Esophagus squamous epithelium (tissue), 5 donors: ENCODE measurements around the gene ECI1. TPM values are rescaled to one million over a fixed set of nuclear protein-coding genes. Genes with fewer than 3 reads are reported as not detected.

Experiments
- DNase-seq: peaks from one replicate; lab custom pipeline; 2025; lab: John Stamatoyannopoulos, UW
- H3K27ac ChIP-seq, 4 donors: fragments of 200-600 bp; sonication (generic); one replicate each; pipeline ENCODE4 v1.5.1; 2016 to 2019; ENCODE audit warnings: mild to moderate bottlenecking in 1 of 4
- H3K27me3 ChIP-seq, 4 donors: fragments of 200-600 bp; sonication (generic); 1 replicate in 3 of 4; 2 replicates in 1 of 4; pipeline versions ENCODE4 v1.5.1 to v1.6.0; 2017 to 2021; ENCODE audit warnings: antibody characterized with exemption in 1 of 4
- H3K36me3 ChIP-seq, 3 donors: fragments of 200-600 bp; sonication (generic); one replicate each; pipeline ENCODE4 v1.5.1; 2016 to 2019
- H3K4me1 ChIP-seq, 3 donors: fragments of 200-600 bp; sonication (generic); one replicate each; pipeline ENCODE4 v1.5.1; 2017 to 2019
- H3K4me3 ChIP-seq, 4 donors: fragments of 200-600 bp; sonication (generic); 1 replicate in 3 of 4; 2 replicates in 1 of 4; pipeline ENCODE4 v1.5.1; 2016 to 2019; ENCODE audit warnings: mild to moderate bottlenecking in 2 of 4, moderate library complexity in 1 of 4
- H3K9me3 ChIP-seq, 3 donors: fragments of 200-600 bp; sonication (generic); one replicate each; pipeline ENCODE4 v1.5.1; 2016 to 2019
- CTCF ChIP-seq, 6 experiments: fragments of 450-650 bp in 4 of 6; fragments of 200-600 bp in 2 of 6; sonication (generic) in 2 of 6; IDR thresholded peaks; one replicate each; pipeline ENCODE4 v1.5.1; 2016 to 2019; ENCODE audit warnings: antibody characterized with exemption in 6 of 6, mild to moderate bottlenecking in 4 of 6, moderate library complexity in 4 of 6
- POLR2A ChIP-seq, 4 donors: fragments of 450-650 bp; IDR thresholded peaks; one replicate each; pipeline ENCODE4 v1.6.1; 2017; ENCODE audit warnings: antibody characterized with exemption in 4 of 4, mild to moderate bottlenecking in 4 of 4, moderate library complexity in 3 of 4
- WGBS, 2 donors: methylation state at CpG; one replicate each; pipeline ENCODE4 v1.1.5; 2018; 5-methylcytosine and 5-hydroxymethylcytosine counted together
- intact Hi-C: fragments of 100-400 bp; cut with DNase I; formaldehyde crosslinking; loops from one replicate; pipeline ENCODE4 v1.15.0; 2022
- total RNA-seq, 4 donors: library from RNA; depleted of rRNA; stranded (reverse); fragments of >200 nt; gene quantifications; one replicate each; pipeline ENCODE4 v1.1.0, GENCODE V29; 2016
- donor health status: DM: yes; HTN: yes; CAD: no.

ECI1 gene, protein sequence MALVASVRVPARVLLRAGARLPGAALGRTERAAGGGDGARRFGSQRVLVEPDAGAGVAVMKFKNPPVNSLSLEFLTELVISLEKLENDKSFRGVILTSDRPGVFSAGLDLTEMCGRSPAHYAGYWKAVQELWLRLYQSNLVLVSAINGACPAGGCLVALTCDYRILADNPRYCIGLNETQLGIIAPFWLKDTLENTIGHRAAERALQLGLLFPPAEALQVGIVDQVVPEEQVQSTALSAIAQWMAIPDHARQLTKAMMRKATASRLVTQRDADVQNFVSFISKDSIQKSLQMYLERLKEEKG
- total RNA-seq = 10 to 100 TPM; 38.6 to 50.7 (median 42.6) TPM

GRCh38 chr16:2251296-2252111 is at the start of gene ECI1:
TSS of gene ECI1 (minus strand) at chr16:2251587. CDS start at chr16:2251566, 21 bp downstream.
- intact Hi-C loops = no loop called here
- TF ChIP-seq CTCF (IDR thresholded peaks at IDR 0.05) (peak; percentile 59 to 83 (median 76)), POLR2A (IDR thresholded peaks at IDR 0.05) (peak in 3 of 4 donors; percentile 32 to 80 (median 66))
- Histone ChIP-seq H3K27me3 (no peaks in the 10 kb centered on the region), H3K27ac (peak within 1 kb of the TSS; percentile 87 to 99 (median 98)), H3K36me3 (peaks cover 26 to 65% (median 38%) of the 10 kb centered on the region in 3 donors), H3K9me3 (no peaks in the 10 kb centered on the region), H3K4me1 (peaks cover 7 to 33% (median 18%) of the 10 kb centered on the region in 3 donors), H3K4me3 (peak within 1 kb of the TSS; percentile 54 to 92 (median 70))
- 0 to 7% methylated on average over 4 to 7 of the region's 88 CpGs for WGBS, 2 donors
- DNase-seq = peak; percentile 44

DNA sequence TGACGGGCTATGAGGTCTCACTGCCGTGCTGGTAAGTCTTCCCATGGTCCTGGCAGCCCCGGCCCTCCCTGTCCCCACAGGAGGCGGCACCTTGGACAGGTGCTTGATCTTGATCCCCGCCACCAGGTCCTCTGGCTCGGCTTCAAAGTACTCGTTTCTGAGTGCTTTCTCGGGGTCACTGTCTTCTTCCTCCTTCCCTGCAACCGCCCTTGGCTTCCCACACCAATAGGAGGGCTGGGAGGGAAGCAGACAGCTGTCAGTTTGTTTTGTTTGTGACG is 48.5 kb upstream of the ECI1 start:
- no peak for TF ChIP-seq POLR2A (IDR thresholded peaks at IDR 0.05)
- TF ChIP-seq CTCF (IDR thresholded peaks at IDR 0.05) = no peak
- intact Hi-C loops = no loop called here
- WGBS, 2 donors = 39 to 65% methylated on average over 4 to 6 of the region's 10 CpGs
- H3K36me3 ChIP-seq = no peaks in the 10 kb centered on the region
- H3K4me1 ChIP-seq = peaks cover 0 to 5% (median 0%) of the 10 kb centered on the region in 3 donors
- no peaks in the 10 kb centered on the region for H3K27me3 ChIP-seq
- no peak overlapping the region for H3K27ac ChIP-seq
- DNase-seq = no peak
- H3K4me3 ChIP-seq = no peak overlapping the region
- no peaks in the 10 kb centered on the region for H3K9me3 ChIP-seq

DNA sequence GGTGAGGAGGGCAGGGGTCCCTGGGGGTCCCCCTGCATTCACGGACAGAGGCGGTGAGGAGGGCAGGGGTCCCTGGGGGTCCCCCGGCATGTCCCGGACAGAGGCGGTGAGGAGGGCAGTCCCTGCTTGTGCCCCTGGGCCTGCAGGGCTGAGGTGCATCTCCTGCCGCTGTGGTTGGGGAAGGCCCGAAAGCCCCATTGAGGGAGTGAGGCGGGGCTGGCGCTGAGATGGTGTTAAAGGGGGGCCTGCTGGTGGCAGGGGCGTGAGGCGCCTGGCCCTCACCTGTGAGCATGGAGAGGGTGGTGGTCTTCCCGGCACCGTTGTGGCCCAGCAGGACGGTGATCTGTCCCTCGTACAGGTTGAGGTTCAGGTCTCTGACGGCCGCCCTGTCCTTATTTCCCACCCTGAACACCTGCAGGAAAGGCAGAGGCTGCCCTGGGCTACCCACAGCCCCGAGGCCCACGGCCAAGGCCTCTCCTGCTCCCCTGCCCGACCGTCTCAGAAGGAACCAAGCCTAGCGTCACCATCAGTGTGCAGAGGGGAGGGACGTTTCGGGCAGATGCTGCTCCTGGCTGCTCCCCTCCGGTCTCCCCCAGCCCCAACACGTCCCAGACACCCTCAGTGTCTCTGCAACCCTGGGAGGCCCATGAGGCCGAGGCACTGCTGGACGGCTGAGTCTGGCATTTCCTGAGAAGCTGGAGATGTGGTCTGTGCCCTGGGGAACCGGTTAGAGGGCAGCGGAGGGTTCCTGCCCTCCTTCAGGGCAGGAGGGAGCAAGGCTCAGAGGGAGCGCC is 47.9 kb upstream of the ECI1 start:
- intact Hi-C loops = no loop called here
- H3K4me1 ChIP-seq = peaks cover 0 to 5% (median 0%) of the 10 kb centered on the region in 3 donors
- H3K27me3 ChIP-seq = no peaks in the 10 kb centered on the region
- 58 to 72% methylated on average over 2 to 8 of the region's 31 CpGs for WGBS, 2 donors
- no peak overlapping the region for H3K4me3 ChIP-seq
- H3K36me3 ChIP-seq = no peaks in the 10 kb centered on the region
- DNase-seq = no peak
- no peaks in the 10 kb centered on the region for H3K9me3 ChIP-seq
- TF ChIP-seq POLR2A (IDR thresholded peaks at IDR 0.05) (no peak), CTCF (IDR thresholded peaks at IDR 0.05) (no peak)
- H3K27ac ChIP-seq = no peak overlapping the region

DNA sequence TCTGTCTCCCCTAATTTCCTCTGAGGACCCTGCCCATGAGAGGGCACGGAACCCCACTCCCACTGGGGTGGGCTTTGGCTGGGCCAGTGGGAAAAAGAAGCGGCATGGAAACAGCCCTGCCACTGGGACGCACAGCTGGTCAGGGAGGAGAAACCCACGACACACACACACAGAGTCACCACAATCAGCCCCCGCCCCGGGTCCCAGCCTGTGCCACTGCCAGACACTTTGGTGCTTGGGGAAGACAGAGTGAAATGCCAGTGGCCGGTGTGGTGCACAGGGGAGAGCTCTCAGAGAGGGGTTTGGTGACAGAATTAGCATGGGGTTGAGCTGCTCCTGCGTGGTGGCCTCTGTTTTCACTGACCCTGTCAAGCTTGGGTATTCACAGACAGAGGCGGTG is 47.2 kb upstream of the ECI1 start:
- TF ChIP-seq POLR2A (IDR thresholded peaks at IDR 0.05) (no peak), CTCF (IDR thresholded peaks at IDR 0.05) (no peak)
- no peaks in the 10 kb centered on the region for H3K36me3 ChIP-seq
- no peak for DNase-seq

More for the DNA sequence above, 47.2 kb upstream of the ECI1 start:
- intact Hi-C loops = no loop called here
- H3K4me1 ChIP-seq = peaks cover 0 to 5% (median 0%) of the 10 kb centered on the region in 3 donors
- WGBS, 2 donors = 80% methylated on average over 6 of the region's 9 CpGs; no CpG with 5 or more reads in 1 of the 2 donors
- no peaks in the 10 kb centered on the region for H3K27me3 ChIP-seq
- no peak overlapping the region for H3K27ac ChIP-seq
- no peak overlapping the region for H3K4me3 ChIP-seq
- H3K9me3 ChIP-seq = no peaks in the 10 kb centered on the region
